Putamen (tissue), 1 donor: ENCODE results near the gene TJP3.

Experiments
- DNase-seq: peaks from one replicate; pipeline ENCODE4 v3.0.0-alpha.2; 2016; ENCODE audit warnings: low spot score

Gene TJP3

DNA sequence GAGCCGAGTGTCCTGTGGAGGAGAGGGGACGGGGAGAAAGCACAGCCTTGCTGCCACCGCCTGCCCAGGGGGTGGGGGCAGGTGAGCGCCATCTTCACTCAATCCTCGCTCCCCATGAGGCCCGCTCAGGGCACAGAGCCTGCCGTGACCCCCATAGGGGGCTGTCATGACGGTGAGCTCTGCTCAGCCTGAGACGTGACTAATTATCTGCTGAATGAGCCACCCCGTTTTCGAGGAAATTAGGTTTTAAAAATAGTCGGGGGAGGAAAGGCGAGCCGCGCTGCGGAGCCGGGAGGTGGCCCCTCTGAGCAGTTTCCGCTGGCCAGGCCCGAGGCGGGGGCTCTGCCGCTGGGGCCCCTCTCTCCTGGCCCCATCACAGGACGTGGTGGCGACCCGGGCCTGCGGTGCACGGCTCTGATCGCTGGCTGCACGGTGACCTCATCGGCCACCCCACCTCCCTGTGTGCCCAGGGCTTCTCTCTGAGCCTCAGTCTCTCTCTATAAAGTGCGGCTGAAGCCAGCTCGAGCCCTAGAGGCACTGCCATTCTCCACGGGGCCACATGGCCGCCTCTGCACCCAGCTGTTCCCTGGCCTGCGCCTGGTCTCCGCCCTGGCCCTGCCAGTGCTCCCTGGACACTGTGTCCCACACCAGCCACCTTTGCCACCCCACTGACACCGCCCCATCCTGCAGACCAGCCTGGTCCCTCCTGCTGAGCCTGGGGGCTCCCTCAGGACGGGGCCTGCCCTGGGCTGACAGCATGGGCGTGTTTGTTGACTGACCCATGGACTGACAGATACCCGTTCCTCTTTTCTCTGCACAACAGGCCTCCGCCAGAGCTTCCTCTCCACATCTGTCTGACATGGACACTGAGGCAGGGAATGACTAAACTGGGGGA, 36.3 kb upstream of the TJP3 start:
- no peak for DNase-seq

DNA sequence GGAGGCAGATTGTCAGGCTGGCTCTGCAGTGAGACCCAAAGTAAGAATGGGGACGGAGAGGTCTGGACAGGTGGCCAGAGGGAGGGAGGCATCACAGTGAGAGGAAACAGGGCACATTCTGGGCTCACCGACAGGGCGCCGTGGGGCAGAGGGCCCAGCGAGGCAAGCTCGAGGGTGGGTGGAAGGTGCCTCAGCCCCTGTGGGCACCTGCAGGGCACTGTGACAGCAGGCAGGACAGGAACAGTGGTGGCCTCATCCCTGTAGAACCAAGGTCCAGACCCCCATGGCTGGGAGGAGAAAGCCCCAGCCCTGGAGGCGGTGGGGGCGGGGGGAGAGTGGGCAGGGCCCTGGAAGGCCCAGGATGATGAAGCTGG, 35.6 kb upstream of the TJP3 start:
- no peak for DNase-seq

DNA sequence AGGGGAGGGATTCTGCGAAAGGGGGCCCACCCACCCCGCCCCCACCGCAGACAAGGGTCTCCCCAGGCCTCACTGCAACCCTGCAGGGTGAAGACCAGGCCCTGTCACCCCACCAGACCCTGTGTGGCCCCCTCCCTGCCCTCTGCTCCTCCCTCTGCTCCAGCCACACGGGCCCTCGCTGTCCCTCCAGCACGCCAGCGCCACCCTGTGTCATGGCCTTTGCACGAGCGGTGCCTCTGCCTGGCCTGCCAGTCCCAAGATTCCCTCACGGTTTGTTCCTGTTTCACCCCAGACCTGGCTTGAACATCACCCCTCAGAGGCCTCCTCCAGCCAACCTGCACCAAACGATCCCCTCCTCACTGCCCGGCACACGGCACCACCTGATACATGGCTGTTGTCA, 35.2 kb upstream of the TJP3 start:
- no peak for DNase-seq

DNA sequence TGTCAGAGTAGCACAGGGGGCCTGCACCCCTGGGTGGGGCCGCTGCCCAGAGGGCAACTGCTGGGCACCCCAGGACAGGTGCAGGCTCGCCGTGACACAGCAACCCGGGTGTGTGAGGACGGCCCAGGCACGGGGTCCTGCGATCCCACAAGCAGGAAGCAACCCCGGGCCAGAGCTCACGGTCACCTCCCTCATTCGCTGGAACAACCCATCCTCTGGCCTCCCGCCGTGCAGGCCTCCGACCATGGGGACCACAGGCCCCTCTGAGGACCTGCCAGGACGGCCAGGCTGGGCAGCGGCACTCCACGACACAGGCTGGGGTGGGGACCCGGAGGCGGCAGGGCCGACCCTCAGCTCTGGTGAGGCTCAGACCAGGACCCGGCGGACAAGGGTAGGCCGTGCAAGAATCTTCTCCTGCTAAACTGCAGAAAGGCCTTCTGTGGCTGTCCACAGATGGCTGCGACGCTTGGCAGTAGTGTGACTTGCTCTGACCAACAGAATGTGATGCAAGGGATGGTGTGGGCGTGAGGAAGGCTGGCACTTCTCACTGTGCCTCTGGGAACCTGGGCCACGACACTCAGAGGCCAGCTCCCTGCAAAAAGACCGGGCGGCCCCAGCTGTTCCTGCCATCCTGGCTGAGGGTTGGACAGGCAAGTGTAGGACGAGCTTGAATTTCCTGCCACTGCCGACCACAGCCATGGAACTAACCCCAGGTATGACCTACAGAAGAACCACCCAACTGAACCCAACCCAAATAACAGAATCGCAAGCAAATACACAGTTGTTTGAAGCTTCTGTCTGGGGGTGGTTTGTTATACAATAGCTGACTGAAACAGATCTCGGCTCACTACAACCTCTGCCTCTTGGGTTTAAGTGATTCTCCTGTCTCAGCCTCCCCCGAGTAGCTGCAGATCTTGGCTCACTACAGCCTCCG, 34.4 kb upstream of the TJP3 start:
- DNase-seq: no peak

DNA sequence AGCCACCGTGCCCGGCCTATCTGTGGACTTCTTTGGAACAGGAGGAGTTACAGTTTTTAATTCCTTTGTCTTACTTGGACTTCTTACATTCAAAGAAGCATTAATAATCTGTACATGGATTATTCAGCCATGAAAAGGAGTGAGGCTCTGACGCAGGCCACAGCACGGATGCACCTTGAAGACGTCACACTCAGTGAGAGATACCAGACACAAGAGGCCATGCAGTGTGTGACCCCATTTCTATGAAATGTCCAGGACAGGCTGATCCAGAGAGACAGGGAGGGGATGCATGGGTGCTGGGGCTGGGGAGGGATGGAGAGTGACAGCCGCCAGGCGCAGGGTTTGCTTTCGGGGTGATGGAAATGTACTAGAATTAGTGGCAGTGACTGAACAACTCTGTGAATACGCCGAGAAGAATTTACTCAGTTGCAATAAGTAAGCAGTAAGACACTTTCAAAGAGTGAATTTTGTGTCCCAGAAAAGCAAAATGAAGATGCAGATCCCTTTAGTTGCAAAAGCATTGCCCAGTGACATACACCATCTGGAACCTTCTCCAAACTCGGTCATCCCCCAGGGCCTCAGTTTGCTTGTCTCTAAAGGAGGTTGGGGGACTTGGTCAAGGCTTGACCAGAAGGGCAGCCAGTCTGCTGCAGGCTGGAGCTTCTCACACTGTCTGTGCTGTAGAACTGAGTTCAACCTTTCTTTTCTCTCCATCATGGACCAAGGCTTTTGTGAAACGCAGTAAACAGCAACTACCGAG, 33.2 kb upstream of the TJP3 start:
- DNase-seq: no peak

DNA sequence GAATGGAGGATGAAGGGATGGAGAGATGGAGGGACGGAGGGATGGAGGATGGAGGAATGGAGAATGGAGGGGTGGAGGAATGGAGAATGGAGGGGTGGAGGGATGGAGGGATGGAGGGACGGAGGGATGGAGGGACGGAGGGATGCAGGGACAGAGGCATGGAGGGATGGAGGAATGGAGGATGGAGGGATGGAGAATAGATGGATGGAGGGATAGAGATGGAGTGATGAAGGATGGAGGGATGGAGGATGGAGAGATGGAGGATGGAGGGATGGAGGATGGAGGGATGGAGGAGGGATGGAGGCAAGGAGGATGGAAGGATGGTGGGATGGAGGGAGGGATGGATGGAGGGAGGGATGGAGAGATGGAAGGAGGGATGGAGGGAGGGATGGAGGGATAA, 30.0 kb upstream of the TJP3 start:
- DNase-seq: no peak

DNA sequence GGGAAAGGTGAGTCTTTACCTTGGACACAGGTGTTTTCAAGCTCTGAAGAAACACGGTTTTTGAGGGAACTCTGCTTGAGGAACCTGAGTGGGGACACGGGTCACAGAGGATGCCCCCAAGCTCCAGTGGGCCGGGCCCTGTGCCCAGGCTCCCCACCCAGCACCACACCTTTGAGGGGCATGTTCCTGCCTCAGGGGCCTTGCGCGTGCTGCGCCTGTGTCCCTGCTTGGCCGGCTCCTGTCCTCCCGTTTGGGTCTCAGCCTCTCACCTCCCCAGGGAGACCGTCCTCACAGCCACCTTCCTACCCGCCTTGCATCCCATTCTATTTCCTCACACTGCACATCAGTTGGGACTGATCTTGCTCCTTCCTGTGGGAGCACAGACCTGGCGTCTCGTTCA, 29.0 kb upstream of the TJP3 start:
- no peak for DNase-seq

DNA sequence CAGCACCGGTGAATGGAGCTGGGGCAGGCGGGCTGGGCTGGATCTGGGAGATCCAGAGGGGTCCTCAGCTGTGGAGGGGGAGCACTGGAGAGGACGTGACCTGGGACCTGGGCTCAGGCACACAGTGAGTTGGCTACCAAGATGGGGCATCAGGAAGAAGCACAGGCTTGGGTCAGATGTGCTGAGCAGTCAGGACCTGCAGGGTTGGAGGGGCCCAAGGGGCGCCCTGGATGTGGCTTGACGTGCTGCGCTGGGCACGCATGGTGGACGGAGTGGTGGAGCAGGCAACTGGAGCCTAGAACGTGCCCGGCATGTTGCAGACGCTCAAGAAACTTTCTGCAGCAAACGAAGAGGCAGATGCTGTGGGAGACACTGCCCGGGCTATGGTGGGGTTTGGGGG, 28.6 kb upstream of the TJP3 start:
- DNase-seq: no peak

DNA sequence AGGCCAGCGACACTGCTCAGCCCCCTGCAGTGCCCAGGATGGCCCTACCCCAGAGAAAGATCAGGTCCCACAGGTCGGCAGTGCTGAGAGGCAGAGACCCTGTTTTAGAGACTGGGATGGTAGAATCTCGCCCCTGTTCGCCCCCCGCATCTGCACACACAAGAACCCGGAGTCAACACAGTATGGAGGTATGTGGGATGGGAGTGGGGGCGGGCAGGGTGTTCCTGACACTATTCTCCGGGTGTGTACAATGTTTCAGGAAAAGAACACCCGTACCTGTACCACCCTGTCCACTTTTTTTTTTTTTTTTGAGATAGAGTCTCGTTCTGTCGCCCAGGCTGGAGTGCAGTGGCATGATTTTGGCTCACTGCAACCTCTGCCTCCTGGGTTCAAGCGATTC, 27.2 kb upstream of the TJP3 start:
- no peak for DNase-seq

DNA sequence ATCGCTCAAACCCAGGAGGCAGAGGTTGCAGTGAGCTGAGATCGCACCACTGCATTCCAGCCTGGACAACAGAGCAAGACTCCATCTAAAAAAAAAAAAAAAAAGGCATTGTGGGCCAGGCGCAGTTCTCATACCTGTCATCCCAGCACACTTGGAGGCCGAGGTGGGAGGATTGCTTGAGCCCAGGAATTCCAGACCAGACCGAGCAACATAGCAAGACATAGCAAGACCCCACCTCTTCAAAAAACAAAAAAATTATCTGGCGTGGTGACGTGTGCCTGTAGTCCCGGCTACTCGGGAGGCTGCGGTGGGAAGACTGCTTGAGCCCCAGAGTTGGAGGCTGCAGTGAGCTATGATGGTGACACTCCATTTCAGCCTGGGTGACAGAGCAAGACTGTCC, 25.9 kb upstream of the TJP3 start:
- no peak for DNase-seq

DNA sequence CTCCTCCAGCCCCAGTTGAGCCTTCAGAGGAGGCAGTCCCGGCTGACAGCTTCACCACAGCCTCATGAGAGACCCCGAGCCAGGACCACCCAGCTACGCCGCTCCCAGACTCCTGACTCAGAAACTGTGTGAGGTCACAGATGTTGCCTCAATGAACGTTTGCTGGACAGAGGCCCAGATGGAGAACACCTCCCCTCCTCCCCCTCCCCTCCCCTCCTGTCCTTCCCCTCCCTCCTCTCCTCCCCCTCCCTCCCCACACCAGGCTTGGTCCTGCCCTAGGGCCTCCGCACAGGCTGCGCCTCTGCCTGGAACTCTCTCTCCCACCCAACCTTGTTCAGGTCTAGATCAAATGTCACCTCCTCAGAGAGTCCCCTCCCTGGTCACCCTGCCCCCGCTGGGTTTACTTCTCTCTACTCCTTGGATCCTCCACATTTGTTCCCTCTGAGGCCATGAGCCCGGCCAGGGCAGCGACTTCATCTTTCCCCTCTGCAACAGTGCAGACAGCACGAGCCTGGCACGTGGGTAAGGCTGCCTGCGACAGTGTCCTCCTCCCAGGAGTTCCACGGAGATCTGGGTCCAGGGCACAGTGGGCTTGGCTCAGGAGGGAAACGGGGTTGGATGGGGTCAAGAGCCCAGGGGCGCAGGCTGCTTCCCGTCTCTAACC, 25.3 kb upstream of the TJP3 start:
- no peak for DNase-seq

DNA sequence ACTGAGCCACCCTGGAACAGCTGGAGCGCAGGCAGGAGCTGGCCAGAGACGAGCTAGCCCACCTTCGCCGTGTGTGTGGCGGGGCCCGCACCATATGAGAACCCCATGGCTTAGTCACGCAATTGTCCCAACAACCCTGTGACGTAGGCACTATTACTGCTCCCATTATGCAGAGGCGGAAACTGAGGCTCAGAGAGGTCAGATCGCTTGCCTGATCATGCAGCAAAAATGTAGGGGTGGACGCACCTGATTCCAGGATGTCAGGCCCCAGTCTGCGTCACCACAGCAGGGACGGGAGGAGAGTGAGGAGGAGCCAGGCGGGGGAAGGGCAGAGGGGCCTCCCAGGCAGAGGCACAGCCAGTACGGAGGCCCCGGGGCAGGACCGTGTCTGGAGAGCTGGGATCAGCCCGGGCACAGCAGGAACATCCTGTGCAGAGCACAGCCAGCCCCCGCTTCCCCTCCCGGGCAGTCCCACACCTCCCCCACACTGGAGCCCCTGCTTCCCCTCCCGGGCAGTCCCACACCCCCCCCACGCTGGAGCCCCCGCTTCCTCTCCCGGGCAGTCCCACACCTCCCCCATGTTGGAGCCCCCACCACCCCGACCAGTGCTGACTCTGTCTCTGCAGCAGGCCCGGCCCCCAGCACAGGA, 24.7 kb upstream of the TJP3 start:
- no peak for DNase-seq

DNA sequence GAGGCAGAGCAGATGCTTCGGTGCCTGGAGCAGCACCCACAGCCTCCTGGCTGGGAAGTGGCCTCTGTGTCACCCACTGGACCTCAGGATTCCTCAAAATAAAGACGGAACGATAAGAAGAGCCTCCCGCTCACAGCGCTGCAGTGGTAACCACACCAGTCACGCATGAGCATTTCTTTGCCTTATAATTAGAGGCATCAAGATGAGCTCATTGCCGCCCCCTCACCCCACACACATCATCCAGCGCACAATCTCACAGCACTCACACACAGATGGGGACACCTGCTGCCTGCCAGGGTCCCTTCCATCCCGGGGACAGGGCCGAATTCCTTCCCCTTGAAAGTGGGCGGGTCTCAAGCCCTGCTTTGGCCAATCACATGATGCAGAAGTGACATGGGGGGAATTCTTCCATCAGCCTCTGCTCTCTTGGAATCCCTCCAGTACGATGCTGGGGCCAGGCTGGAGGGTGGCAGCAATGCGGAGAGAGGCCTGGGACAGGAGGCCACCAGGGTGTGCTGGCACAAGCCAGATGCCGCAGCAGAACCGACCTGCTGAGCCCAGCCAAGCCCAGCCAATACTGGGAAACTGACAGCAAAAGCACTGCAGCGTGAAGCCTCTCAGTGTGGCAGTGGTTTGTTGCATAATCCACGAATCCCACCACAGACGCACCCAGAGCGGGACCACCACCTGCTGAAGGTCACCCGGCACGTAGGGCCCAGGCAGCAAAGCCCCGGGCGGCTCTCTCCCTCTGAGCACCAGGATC, 23.9 kb upstream of the TJP3 start:
- DNase-seq: no peak

DNA sequence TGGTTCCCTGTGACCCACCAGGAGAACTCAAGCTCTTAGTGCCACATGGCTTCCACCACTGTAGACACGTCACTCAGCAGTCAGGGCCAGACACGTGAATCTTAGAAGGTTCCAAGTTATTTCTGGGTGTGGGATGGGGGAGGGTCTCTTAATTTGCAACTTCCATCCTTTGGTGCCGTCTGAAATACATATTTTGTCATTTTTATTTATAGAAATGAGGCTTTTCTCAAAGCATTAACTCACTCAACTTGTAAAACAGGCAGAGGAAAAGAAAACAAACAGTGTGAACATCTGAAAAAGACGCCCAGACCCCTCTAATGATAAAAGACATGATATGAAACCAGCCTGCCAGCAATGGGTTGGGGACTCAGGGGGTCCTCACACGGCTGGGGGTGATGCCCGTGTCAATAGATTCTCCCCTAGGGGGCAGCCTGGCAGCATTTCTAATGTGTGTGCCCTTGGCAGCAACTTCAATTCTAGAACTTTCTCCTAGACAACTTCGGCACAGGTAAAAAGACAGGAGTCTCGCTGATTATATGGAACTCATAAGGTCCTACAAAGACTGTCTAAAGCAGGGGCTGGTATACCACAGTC, 23.3 kb upstream of the TJP3 start:
- no peak for DNase-seq

DNA sequence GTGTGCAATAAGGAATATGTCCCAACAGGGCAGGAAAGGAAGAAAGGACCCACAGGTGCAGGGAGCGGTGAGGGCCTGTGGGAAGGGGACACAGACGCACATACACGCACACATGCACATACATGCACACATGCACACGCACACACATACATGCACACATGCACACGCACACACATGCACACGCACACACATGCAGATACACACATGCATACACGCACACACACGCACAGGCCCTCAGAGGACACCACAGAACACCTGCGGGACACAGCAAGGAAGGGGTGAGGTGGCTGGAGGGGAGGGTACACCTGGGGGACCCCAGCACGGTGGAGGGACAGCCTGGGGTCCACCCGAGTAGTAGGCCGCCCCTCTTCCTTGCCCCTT, 20.8 kb upstream of the TJP3 start:
- DNase-seq: no peak

DNA sequence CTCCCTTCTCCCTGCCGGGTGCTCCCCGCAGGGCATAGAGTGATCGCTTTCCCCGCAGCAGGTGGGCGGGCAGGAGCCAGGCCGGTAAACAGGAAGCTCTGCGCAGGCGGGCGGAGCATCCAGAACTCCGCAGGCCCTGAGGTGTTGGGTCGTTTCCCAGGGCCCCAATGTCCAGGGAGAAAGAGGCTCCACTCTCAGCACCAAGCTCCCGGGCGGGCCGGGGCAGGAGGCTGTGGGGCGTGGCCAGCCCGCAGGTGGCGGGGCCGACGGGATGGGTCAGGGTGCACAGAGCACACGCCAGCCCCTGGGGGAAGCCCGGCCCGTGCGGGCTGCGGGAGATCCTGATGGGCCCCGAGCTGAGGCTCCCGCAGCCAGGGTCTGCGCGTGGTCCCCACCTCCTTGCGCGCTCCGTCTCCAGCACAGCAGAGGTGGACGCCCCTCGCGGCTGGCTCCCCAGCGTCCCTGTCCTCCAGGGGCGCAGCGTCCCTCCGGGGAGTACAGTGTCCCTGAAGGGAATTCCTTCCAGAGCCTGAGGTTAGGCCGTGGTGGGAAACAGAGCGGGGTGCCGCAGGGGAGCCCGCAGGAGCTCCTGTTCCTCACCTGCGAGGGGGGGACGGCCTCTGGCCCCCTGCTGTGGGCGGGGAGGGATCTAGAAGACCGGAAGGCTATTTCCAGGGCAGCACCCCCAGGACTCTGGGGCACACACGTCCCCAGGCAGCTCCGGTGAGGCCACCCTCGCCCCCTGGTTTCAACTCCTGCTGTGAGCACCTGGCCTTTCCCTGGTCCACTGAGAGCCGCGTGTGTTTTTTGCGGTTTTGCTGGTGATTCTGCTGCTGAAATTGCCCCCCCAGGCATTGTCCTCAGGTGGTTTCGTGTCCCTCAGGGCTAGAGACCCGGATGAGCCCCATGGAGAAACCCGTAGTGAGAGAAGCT, 20.1 kb upstream of the TJP3 start:
- DNase-seq: no peak

DNA sequence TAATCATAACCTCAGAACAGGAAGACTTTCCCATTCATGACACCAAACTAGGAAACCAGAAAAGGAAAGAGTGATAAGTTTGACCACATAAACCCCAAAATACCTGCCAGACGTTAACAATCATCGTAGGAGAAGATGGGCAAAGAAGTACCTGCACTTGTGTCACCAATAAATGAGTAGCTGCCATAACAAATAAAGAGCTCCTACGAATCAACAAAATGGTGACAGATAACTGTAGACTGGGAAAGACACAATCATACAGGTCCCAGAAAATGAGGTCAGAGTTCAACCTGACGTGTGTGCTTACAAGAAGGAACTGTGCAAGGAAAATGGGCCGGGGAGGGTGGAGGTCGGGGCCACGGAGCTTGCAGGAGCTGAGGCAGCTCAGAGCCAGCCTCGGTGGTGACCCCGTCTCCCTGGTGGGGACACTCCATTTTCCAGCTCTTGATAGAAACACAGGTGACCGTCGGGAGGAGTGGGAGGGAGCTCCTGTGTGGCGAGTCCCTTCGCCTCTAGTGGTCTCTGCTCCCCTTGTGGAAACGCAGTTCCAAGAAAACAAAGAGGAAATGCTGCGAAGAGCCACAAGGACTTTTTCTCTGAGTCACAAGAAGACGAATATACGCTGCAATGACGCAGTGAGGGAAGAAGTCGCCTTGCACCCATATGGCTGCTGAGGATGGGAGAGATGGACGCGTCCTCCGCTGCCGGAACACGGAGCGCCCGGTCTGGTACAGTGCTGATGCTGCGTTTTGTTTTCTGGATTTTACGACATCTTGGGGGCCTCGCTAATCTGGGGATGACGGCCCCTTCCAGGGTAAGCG, 17.4 kb upstream of the TJP3 start:
- DNase-seq: no peak

DNA sequence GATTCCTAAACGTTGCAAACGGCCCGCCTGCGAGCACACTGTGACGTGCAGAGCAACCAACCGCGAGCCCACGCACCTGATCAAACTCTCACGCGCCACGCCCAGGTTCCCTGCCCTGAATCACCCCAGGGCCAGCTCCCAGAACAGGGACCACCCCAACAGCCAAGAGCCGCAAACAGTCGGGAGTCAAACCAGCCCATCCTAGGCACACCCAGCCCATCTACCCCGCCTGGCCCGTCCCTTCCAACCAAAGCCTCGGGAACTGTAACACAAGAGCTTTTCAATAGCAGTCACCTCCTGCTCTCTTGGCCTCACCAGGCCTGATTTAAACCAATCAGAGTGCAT, 16.8 kb upstream of the TJP3 start:
- no peak for DNase-seq
